A549 (cell line): Measurements from ENCODE around the gene SOX2. TPM values are rescaled to one million over a fixed set of nuclear protein-coding genes. Genes with fewer than 3 reads are reported as not detected.

Experiments used
- ATAC-seq, 2 experiments: fragments of 200-7000 bp in 1 of 2; fragments of >200 bp in 1 of 2; cut with Nextera tagmentation in 1 of 2; cut with Tn5 transposase in 1 of 2; 3 replicates each; pipeline versions ENCODE4 v1.8.0 to v1.9.1; 2018 to 2020; ENCODE audit warnings: mild to moderate bottlenecking in 1 of 2, moderate library complexity in 1 of 2
- CTCF ChIA-PET: fragments of 300-600 bp; sonication (Branson Sonifier 250); formaldehyde crosslinking; extraction: SDS; loops from one replicate; lab custom pipeline; 2021; ENCODE audit warnings: antibody characterized with exemption, inconsistent platforms; lab: Yijun Ruan, JAX
- POLR2A ChIA-PET: fragments of 350-600 bp; formaldehyde crosslinking; extraction: SDS; loops from one replicate; lab custom pipeline; 2021; ENCODE audit warnings: antibody characterized with exemption, inconsistent platforms; lab: Yijun Ruan, JAX
- DNase-seq, 2 experiments: peaks; one replicate each; pipeline versions ENCODE4 v3.0.0 to v3.0.0-alpha.2; 2011 to 2016; ENCODE audit warnings: low read depth in 1 of 2, low spot score in 1 of 2
- FAIRE-seq: peaks from 2 replicates; lab custom pipeline; 2011; peaks lifted over from hg19 to GRCh38; lab: Jason Lieb, UNC
- H3K27ac ChIP-seq, 2 experiments: fragments of >200 bp; sonication (Bioruptor Twin); formaldehyde crosslinking; 3 replicates each; pipeline ENCODE4 v1.5.1; 2016 to 2017
- H3K4me1 ChIP-seq: fragments of >200 bp; sonication (Bioruptor Twin); formaldehyde crosslinking; 3 replicates; pipeline ENCODE4 v1.6.1; 2016
- H3K4me2 ChIP-seq: fragments of >200 bp; sonication (Bioruptor Twin); formaldehyde crosslinking; 3 replicates; pipeline ENCODE4 v1.6.1; 2016
- H3K4me3 ChIP-seq: fragments of >200 bp; sonication (Bioruptor Twin); formaldehyde crosslinking; 3 replicates; pipeline ENCODE4 v1.5.1; 2016
- H3K9me3 ChIP-seq: fragments of >200 bp; sonication (Bioruptor Twin); formaldehyde crosslinking; 3 replicates; pipeline ENCODE4 v1.6.1; 2016
- BHLHE40 ChIP-seq: IDR thresholded peaks from 2 replicates; pipeline ENCODE4 v1.6.1; 2012; ENCODE audit warnings: low read depth, low read length, inconsistent platforms
- CHD2 ChIP-seq: fragments of 150-350 bp; IDR thresholded peaks from 2 replicates; pipeline ENCODE4 v1.6.1; 2014; ENCODE audit warnings: low read length; ENCODE audit not compliant: partially characterized antibody
- CHD4 ChIP-seq: fragments of 200-600 bp; sonication (generic); IDR thresholded peaks from 2 replicates; pipeline ENCODE4 v1.6.1; 2016; ENCODE audit warnings: antibody characterized with exemption, mild to moderate bottlenecking, borderline replicate concordance
- EHF ChIP-seq: fragments of 250-450 bp; sonication (Bioruptor Pico); IDR thresholded peaks from 2 replicates; pipeline ENCODE4 v1.5.0; 2020; ENCODE audit warnings: mild to moderate bottlenecking
- EHMT2 ChIP-seq: fragments of 200-600 bp; sonication (generic); IDR thresholded peaks from 2 replicates; pipeline ENCODE4 v1.6.1; 2016; ENCODE audit warnings: antibody characterized with exemption, low read depth, mild to moderate bottlenecking, moderate library complexity
- EP300 ChIP-seq, 2 experiments: fragments of >200 bp; sonication (Bioruptor Twin); formaldehyde crosslinking; IDR thresholded peaks; 2 replicates in 1 of 2; 3 replicates in 1 of 2; pipeline ENCODE4 v1.6.1; 2016 to 2017
- HDAC2 ChIP-seq: fragments of 200-600 bp; sonication (generic); IDR thresholded peaks from 2 replicates; pipeline ENCODE4 v1.6.1; 2016
- HEYL ChIP-seq: fragments of 250-450 bp; sonication (Bioruptor Pico); IDR thresholded peaks from 2 replicates; pipeline ENCODE4 v1.8.0; 2021; ENCODE audit warnings: mild to moderate bottlenecking, moderate library complexity
- HOXB5 ChIP-seq: fragments of 250-450 bp; sonication (Bioruptor Pico); IDR thresholded peaks from 2 replicates; pipeline ENCODE4 v1.5.0; 2020; ENCODE audit warnings: mild to moderate bottlenecking, moderate library complexity
- JUNB ChIP-seq: fragments of >200 bp; sonication (Bioruptor Twin); formaldehyde crosslinking; IDR thresholded peaks from 2 replicates; pipeline ENCODE4 v1.6.1; 2016
- KDM1A ChIP-seq: fragments of 200-600 bp; sonication (generic); IDR thresholded peaks from 2 replicates; pipeline ENCODE4 v1.6.1; 2016; ENCODE audit warnings: low read depth, mild to moderate bottlenecking
- NPAS2 ChIP-seq: fragments of 250-450 bp; sonication (Bioruptor Pico); IDR thresholded peaks from 2 replicates; pipeline ENCODE4 v1.8.0; 2022; ENCODE audit warnings: mild to moderate bottlenecking, moderate library complexity, borderline replicate concordance
- RAD21 ChIP-seq, 2 experiments: fragments of >200 bp in 1 of 2; sonication (Bioruptor Twin) in 1 of 2; formaldehyde crosslinking in 1 of 2; IDR thresholded peaks in 1 of 2; conservative IDR thresholded peaks in 1 of 2; 2 replicates in 1 of 2; 3 replicates in 1 of 2; pipeline ENCODE4 v1.6.1; 2012 to 2018; ENCODE audit warnings: inconsistent platforms in 1 of 2
- RARB ChIP-seq: fragments of 250-450 bp; sonication (Bioruptor Pico); IDR thresholded peaks from 2 replicates; pipeline ENCODE4 v1.8.0; 2021; ENCODE audit warnings: mild to moderate bottlenecking, moderate library complexity
- RNF2 ChIP-seq: fragments of 200-600 bp; sonication (generic); IDR thresholded peaks from 2 replicates; pipeline ENCODE4 v1.6.1; 2016; ENCODE audit warnings: low read depth, mild to moderate bottlenecking, antibody characterized with exemption, moderate library complexity, borderline replicate concordance
- SMC3 ChIP-seq: fragments of >200 bp; sonication (Bioruptor Twin); formaldehyde crosslinking; IDR thresholded peaks from 3 replicates; pipeline ENCODE4 v1.6.1; 2018; ENCODE audit warnings: inconsistent platforms
- ZC3H11A ChIP-seq: fragments of 450-650 bp; IDR thresholded peaks from 2 replicates; pipeline ENCODE4 v1.6.1; 2014; ENCODE audit warnings: antibody characterized with exemption, mild to moderate bottlenecking
- ZNF302 ChIP-seq: fragments of 250-450 bp; sonication (Bioruptor Pico); IDR thresholded peaks from 2 replicates; pipeline ENCODE4 v1.9.0; 2021; ENCODE audit warnings: inconsistent platforms, mild to moderate bottlenecking, moderate library complexity
- ZSCAN20 ChIP-seq: fragments of 250-450 bp; sonication (Bioruptor Pico); IDR thresholded peaks from 2 replicates; pipeline ENCODE4 v1.8.0; 2022; ENCODE audit warnings: mild to moderate bottlenecking, moderate library complexity
- WGBS: methylation state at CpG from one replicate; pipeline ENCODE4 v1.1.6; 2017; ENCODE audit errors: missing lambda C conversion rate; 5-methylcytosine and 5-hydroxymethylcytosine counted together
- polyA plus RNA-seq, 4 experiments: library from polyadenylated mRNA; depleted of rRNA in 3 of 4; stranded (reverse); fragments of >200 nt; fragmentation: RNase III in 1 of 4; extraction: RNeasy Plus Mini Kit Qiagen cat#74134 plus additional on column Dnase treatment in 1 of 4; gene quantifications; 2 replicates in 3 of 4; 3 replicates in 1 of 4; pipeline ENCODE4 v1.2.3, GENCODE V29; 2011 to 2017
- TF ChIP-seq, protein P1 (sequence below): fragments of >200 bp; sonication (Bioruptor Twin); formaldehyde crosslinking; IDR thresholded peaks from 3 replicates; pipeline ENCODE4 v1.5.1; 2016
- TF ChIP-seq, protein P2 (sequence below): fragments of >200 bp; sonication (Bioruptor Twin); formaldehyde crosslinking; IDR thresholded peaks from 2 replicates; pipeline ENCODE4 v1.6.1; 2016
- TF ChIP-seq, protein P3 (sequence below): fragments of 150-350 bp; IDR thresholded peaks from 2 replicates; pipeline ENCODE4 v1.6.1; 2014; ENCODE audit warnings: low read depth, mild to moderate bottlenecking, low read length
- TF ChIP-seq, protein P4 (sequence below): fragments of >200 bp; sonication (Bioruptor Twin); formaldehyde crosslinking; IDR thresholded peaks from 3 replicates; pipeline ENCODE4 v1.6.1; 2016

Gene SOX2
- polyA plus RNA-seq, 2 of the 4 experiments (the other 2 are of a cell fraction): 2.2 to 3.4 TPM

DNA sequence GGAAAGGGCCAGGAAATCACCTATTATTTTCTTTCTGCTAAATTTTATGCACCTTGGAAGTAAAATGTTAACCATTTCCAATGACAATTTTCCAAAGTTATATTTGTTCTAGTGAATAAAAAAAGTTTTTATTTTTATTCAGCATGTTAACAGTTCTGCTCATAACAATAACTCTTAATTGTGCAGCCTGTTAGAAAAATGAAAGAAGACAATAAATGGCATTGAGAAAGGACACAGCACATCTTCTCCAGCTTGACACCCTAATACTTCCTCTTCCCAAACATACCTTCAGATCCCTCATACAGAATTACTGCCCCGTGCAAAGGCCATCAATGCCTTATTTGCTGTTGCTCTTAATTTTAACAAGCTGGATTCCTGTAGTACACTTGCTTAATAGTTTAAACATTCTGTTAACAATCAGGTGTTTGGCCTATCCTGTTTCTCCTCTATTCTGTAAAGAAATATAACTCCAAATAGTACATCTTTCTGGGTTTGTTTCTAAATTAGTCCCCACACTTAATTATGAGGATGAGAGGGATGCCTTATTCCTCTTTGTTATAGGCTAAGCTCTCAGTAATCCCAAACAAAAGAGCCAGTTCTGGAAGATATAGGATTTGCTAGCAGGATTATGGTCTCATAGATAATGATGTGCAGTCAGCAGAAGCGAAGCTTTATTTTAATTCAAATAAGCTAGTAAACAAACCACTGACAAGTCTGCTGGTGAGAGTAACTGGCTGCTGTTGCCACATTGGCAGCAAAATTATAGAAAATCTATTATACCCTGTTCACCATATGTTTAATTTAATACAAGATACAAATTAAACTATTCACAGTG is 19.2 kb upstream of the SOX2 start:
- 34% methylated on average over 2 of the region's 2 CpGs for WGBS
- ChIA-PET CTCF (interaction anchor here (1.5 kb wide), 1 partner anchor 10 kb away, joined by 4 read pairs; no protein-coding TSS in a partner anchor), POLR2A (no interaction called here)
- no peak for ATAC-seq
- Histone ChIP-seq H3K4me2 (no peak overlapping the region), H3K27ac (no peak overlapping the region), H3K9me3 (no peaks in the 10 kb centered on the region)
- TF ChIP-seq, protein P1, sequence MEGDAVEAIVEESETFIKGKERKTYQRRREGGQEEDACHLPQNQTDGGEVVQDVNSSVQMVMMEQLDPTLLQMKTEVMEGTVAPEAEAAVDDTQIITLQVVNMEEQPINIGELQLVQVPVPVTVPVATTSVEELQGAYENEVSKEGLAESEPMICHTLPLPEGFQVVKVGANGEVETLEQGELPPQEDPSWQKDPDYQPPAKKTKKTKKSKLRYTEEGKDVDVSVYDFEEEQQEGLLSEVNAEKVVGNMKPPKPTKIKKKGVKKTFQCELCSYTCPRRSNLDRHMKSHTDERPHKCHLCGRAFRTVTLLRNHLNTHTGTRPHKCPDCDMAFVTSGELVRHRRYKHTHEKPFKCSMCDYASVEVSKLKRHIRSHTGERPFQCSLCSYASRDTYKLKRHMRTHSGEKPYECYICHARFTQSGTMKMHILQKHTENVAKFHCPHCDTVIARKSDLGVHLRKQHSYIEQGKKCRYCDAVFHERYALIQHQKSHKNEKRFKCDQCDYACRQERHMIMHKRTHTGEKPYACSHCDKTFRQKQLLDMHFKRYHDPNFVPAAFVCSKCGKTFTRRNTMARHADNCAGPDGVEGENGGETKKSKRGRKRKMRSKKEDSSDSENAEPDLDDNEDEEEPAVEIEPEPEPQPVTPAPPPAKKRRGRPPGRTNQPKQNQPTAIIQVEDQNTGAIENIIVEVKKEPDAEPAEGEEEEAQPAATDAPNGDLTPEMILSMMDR: no peak
- TF ChIP-seq, protein P2, sequence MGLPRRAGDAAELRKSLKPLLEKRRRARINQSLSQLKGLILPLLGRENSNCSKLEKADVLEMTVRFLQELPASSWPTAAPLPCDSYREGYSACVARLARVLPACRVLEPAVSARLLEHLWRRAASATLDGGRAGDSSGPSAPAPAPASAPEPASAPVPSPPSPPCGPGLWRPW: no peak
- TF ChIP-seq, protein P3, sequence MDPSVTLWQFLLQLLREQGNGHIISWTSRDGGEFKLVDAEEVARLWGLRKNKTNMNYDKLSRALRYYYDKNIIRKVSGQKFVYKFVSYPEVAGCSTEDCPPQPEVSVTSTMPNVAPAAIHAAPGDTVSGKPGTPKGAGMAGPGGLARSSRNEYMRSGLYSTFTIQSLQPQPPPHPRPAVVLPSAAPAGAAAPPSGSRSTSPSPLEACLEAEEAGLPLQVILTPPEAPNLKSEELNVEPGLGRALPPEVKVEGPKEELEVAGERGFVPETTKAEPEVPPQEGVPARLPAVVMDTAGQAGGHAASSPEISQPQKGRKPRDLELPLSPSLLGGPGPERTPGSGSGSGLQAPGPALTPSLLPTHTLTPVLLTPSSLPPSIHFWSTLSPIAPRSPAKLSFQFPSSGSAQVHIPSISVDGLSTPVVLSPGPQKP: no peak
- TF ChIP-seq, protein P4, sequence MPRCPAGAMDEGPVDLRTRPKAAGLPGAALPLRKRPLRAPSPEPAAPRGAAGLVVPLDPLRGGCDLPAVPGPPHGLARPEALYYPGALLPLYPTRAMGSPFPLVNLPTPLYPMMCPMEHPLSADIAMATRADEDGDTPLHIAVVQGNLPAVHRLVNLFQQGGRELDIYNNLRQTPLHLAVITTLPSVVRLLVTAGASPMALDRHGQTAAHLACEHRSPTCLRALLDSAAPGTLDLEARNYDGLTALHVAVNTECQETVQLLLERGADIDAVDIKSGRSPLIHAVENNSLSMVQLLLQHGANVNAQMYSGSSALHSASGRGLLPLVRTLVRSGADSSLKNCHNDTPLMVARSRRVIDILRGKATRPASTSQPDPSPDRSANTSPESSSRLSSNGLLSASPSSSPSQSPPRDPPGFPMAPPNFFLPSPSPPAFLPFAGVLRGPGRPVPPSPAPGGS: no peak
- TF ChIP-seq RNF2 (no peak), SMC3 (no peak), RAD21 (conservative IDR thresholded peaks at IDR 0.05 in 1 of 2, IDR thresholded peaks at IDR 0.05 in 1 of 2) (no peak), HDAC2 (no peak), ZSCAN20 (CRISPR knock-in tag) (no peak), JUNB (no peak), EP300 (IDR thresholded peaks at IDR 0.05) (no peak), ZC3H11A (no peak), RARB (CRISPR knock-in tag) (no peak), CHD2 (no peak), EHMT2 (no peak), BHLHE40 (no peak), KDM1A (no peak), NPAS2 (no peak)
- TF ChIP-seq, all 56 proteins: peak for 0
- Histone ChIP-seq H3K4me3 (no peak overlapping the region), H3K4me1 (no peaks in the 10 kb centered on the region)
- DNase-seq (no peak), FAIRE-seq (no peak)

DNA sequence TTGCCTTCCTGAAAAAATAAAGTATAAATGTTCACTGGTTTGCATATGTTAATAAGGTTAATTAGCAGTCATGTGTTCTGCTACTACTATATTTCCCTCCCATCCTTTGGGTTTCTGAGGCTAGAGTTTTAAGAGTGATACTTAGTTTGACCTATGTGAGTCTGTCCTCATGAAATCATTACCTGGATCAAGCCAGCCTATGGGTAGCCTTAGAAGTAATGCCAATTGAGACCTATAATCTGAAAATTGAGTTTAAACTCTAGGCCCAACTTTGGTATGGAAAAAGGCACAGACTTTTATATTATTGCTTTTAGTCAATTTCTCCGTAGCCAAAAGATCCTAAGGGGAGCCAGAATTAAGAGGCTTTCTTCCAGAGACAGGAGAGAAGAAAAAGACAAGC is 18.4 kb upstream of the SOX2 start:
- POLR2A ChIA-PET: no interaction called here
- CTCF ChIA-PET: interaction anchor here (1.5 kb wide), 1 partner anchor 9 kb away, joined by 4 read pairs; no protein-coding TSS in a partner anchor
- no peak overlapping the region for H3K27ac ChIP-seq
- DNase-seq (no peak), FAIRE-seq (no peak), ATAC-seq (no peak)
- H3K9me3 ChIP-seq: no peaks in the 10 kb centered on the region
- no peak for TF ChIP-seq HEYL (CRISPR knock-in tag)
- no peak for TF ChIP-seq CHD4
- no peak for TF ChIP-seq HOXB5 (CRISPR knock-in tag)
- TF ChIP-seq ZNF302 (CRISPR knock-in tag): no peak
- no peak for TF ChIP-seq EHF (CRISPR knock-in tag)
- H3K4me2 ChIP-seq: no peak overlapping the region
- no peaks in the 10 kb centered on the region for H3K4me1 ChIP-seq
- 79% methylated on average over 1 of the region's 1 CpG for WGBS
- H3K4me3 ChIP-seq: no peak overlapping the region
